SK-N-MC (cell line): Measurements from ENCODE around the gene PRR20G.
"Not testable (repeated sequence)": the region's sequence is repeated elsewhere in the genome, so short reads cannot be mapped to it uniquely, and the experiment has no call there.

Experiments used
- DNase-seq: peaks from one replicate; pipeline ENCODE4 v3.0.0-alpha.2; 2011; ENCODE audit warnings: low read depth, low spot score
- H3K27ac ChIP-seq: fragments of 200-600 bp; sonication (generic); 2 replicates; pipeline ENCODE4 v1.5.1; 2016; ENCODE audit warnings: mixed run types
- H3K36me3 ChIP-seq: fragments of 200-600 bp; sonication (generic); 2 replicates; pipeline ENCODE4 v1.6.1; 2017; ENCODE audit warnings: antibody characterized with exemption, low read length, mixed read lengths; ENCODE audit not compliant: insufficient read depth
- H3K4me3 ChIP-seq: fragments of 200-600 bp; sonication (generic); 2 replicates; pipeline ENCODE4 v1.5.1; 2016
- H3K9ac ChIP-seq: fragments of 200-600 bp; sonication (generic); 2 replicates; pipeline ENCODE4 v1.8.0; 2017; ENCODE audit warnings: mixed run types, mixed read lengths; ENCODE audit not compliant: insufficient read length
- H3K9me3 ChIP-seq: fragments of 200-600 bp; sonication (generic); 2 replicates; pipeline ENCODE4 v1.6.1; 2017; ENCODE audit warnings: low read depth, mild to moderate bottlenecking, antibody characterized with exemption, low read length, moderate library complexity, mixed read lengths
- EZH2 ChIP-seq: fragments of 200-600 bp; sonication (generic); IDR thresholded peaks from one replicate; pipeline ENCODE4 v1.6.1; 2017; ENCODE audit warnings: antibody characterized with exemption
- FOXP2 ChIP-seq: optimal IDR thresholded peaks from 2 replicates; pipeline ENCODE3; 2011; ENCODE audit warnings: mild to moderate bottlenecking, moderate library complexity; ENCODE audit not compliant: insufficient read depth; ENCODE audit errors: extremely low read length, control extremely low read depth
- POLR2AphosphoS5 ChIP-seq: IDR thresholded peaks from 2 replicates; pipeline ENCODE4 v1.6.1; 2012; ENCODE audit warnings: mild to moderate bottlenecking, low read depth, low read length, borderline replicate concordance

Gene PRR20G

DNA sequence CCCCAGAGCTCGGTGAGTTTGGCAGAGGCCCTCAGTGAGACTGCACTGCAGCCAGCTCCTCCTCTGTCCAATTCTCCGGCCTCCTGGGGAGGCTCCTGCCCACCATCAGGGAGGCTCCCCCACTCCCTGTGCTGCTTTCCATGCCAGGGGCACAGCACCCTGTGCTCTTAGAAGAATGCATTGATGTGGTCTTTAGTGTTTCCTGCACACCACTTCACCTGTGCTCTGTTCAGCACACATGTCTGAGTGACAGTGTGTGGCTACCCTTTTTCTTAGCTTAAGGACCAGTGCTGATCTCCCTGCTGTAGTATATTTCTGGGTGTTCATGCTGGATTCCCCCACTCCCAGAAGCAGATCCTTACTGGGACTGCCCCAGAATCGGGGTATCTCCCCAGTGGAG lies 36.2 kb upstream of the PRR20G start:
- TF ChIP-seq POLR2AphosphoS5 (no peak), EZH2 (no peak), FOXP2 (no peak)
- H3K36me3 ChIP-seq: no peaks in the 10 kb centered on the region
- no peaks in the 10 kb centered on the region for H3K9me3 ChIP-seq
- no peak overlapping the region for H3K4me3 ChIP-seq
- DNase-seq: no peak
- H3K9ac ChIP-seq: no peak overlapping the region
- H3K27ac ChIP-seq: no peak overlapping the region

DNA sequence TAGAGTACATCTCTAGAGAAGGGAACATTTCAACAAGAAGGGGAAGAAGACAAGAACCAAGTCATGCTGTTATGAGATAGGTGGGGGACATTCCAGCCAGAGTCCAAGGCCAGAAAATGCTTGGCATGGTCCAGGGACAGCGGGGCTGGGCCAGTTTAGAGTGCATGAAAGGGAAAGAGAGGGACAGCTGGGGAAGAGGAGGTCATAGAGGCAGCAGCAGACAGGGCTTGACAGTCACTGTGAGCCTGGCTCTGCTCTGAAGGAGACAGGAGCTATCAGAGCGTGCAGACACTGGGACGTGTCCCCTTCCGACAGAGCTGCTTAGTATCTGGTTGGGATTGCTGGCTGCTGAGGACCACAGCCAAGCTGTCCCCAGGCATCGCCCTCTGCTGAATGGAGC lies 35.7 kb upstream of the PRR20G start:
- no peaks in the 10 kb centered on the region for H3K9me3 ChIP-seq
- H3K9ac ChIP-seq: no peak overlapping the region
- H3K4me3 ChIP-seq: no peak overlapping the region
- TF ChIP-seq POLR2AphosphoS5 (no peak), EZH2 (no peak), FOXP2 (no peak)
- DNase-seq: no peak
- no peak overlapping the region for H3K27ac ChIP-seq
- no peaks in the 10 kb centered on the region for H3K36me3 ChIP-seq

DNA sequence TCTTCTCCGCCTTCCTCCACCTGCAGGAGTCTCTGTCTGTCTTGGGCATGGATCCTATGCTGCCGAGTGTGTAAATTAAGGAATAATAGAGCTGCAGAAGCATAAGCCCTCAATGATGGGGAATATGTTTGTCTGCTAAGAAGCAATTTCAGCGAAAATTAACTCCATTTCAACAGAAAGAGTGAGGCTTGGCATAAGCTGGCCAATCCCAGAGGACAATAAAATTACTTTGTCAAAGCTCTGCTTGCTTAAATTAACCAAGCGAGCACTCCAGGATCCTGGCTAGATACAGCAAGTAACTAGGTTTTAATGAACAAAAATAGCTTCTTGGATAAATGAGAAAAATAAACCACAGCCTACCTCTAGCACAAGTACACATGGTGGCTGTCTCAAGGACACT lies 33.5 kb upstream of the PRR20G start:
- Histone ChIP-seq H3K27ac (no peak overlapping the region), H3K9me3 (no peaks in the 10 kb centered on the region), H3K36me3 (no peaks in the 10 kb centered on the region), H3K4me3 (no peak overlapping the region), H3K9ac (no peak overlapping the region)
- DNase-seq: no peak
- TF ChIP-seq FOXP2 (no peak), POLR2AphosphoS5 (no peak), EZH2 (no peak)

DNA sequence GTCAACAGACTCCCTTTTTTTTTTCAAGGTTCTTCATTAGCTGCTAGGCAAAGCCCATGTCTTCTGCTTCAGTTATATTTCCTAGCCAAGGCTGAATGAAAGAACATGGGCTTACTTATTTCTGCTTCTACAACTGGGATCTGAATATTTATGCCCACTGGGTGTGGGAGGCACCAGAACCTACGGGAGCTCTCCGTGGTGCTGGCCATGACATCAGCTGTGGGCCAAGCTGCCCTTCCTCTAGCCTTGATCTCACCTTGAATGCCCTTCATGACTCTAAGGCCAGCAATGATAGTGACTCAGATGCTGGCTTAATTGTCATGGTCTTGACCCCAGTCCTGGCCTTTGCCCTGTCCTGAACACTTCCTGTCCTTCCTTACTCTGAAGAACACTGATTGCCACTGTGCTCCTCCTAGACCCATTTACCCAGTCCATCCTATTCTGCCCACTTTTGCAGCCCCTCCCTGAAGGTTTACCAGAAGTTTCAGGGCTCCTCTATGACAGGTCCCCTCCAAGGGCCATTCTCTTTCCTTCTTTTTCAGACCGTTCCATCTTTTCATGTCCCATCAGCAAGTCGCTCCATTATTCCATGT lies 32.8 kb upstream of the PRR20G start:
- Histone ChIP-seq H3K9me3 (no peaks in the 10 kb centered on the region), H3K36me3 (no peaks in the 10 kb centered on the region), H3K4me3 (no peak overlapping the region), H3K27ac (no peak overlapping the region), H3K9ac (no peak overlapping the region)
- no peak for DNase-seq
- no peak for TF ChIP-seq POLR2AphosphoS5
- no peak for TF ChIP-seq EZH2
- TF ChIP-seq FOXP2: no peak

DNA sequence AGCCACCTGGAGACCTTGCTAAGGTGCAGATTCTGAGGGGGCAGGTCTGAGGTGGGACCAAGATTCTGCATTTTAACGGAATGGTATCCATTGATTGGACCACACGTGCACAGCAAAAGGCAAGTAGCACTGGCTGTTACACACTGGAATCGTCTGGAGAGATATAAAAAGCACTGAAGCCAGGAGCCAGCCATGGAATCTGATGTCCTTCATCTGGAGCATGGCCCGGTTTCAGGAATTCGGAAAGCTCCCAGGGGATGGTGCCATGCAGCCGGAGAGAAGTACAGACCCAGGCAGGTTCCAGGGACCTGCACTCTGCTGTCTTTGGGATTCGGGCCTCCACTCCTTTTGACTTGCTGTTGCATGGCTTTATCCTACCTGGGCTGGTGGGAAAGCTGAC lies 28.8 kb upstream of the PRR20G start:
- H3K27ac ChIP-seq: no peak overlapping the region
- no peaks in the 10 kb centered on the region for H3K9me3 ChIP-seq
- no peak for TF ChIP-seq FOXP2
- TF ChIP-seq EZH2: no peak
- TF ChIP-seq POLR2AphosphoS5: no peak
- no peak overlapping the region for H3K4me3 ChIP-seq
- H3K36me3 ChIP-seq: no peaks in the 10 kb centered on the region
- DNase-seq: no peak
- H3K9ac ChIP-seq: no peak overlapping the region

DNA sequence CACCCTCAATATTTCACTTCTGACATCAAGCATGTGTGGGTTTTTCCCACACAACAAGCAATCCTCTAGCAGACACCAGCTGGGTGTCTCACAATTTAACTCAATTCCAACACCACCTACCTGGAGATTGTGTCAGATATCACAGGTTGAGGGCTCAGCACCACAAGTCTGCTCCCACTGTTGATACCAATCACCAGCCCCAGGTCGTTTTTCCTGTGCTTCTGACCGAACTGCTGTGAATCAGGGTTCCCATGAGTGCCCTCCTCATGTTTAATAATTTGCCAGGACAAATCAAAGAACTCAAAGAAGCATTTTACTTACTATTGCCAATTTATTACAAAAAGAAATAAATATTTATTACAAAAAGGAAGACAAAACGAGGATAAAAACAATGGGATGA lies 25.0 kb upstream of the PRR20G start:
- no peaks in the 10 kb centered on the region for H3K36me3 ChIP-seq
- no peak overlapping the region for H3K4me3 ChIP-seq
- no peak overlapping the region for H3K27ac ChIP-seq
- no peak overlapping the region for H3K9ac ChIP-seq
- no peaks in the 10 kb centered on the region for H3K9me3 ChIP-seq
- TF ChIP-seq FOXP2: no peak
- no peak for TF ChIP-seq POLR2AphosphoS5
- no peak for TF ChIP-seq EZH2
- DNase-seq: no peak

DNA sequence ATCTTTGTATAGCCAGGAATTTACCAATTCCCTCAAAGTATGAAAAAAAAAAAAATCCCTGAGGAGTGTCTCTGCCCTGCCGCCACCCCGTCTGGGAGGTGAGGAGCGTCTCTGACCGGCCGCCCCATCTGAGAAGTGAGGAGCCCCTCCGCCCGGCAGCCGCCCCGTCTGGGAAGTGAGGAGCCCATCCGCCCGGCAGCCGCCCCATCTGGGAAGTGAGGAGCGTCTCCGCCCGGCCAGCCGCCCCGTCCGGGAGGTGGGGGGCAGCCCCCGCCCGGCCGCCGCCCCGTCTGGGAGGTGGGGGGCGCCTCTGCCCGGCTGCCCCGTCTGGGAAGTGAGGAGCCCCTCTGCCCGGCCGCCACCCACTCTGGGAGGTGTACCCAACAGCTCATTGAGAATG lies 21.0 kb upstream of the PRR20G start:
- H3K9me3 ChIP-seq, DNase-seq, H3K27ac ChIP-seq, H3K9ac ChIP-seq, H3K36me3 ChIP-seq, H3K4me3 ChIP-seq: not testable (repeated sequence)

DNA sequence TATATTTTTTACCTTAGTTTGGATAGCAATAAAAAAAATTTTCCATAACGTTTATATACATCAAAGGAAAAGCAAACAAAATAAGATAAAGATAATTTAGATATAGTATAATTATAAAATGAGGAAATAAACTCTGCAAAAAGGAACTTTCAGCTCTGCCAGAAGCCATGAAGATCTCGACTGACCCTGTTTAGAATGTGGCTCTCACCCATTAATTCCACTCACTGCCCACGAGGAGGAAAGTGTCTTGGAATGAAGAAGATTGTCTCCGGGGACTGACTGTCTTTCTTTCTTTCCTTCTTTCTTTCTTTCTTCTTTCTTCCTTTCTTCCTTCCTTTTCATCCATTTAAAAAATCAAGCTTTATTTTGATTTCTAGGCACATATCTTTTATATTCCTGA lies 20.1 kb upstream of the PRR20G start:
- Histone ChIP-seq H3K27ac (no peak overlapping the region), H3K9me3 (no peaks in the 10 kb centered on the region), H3K4me3 (no peak overlapping the region), H3K36me3 (no peaks in the 10 kb centered on the region), H3K9ac (no peak overlapping the region)
- DNase-seq: no peak
- TF ChIP-seq FOXP2: no peak
- no peak for TF ChIP-seq EZH2
- no peak for TF ChIP-seq POLR2AphosphoS5

DNA sequence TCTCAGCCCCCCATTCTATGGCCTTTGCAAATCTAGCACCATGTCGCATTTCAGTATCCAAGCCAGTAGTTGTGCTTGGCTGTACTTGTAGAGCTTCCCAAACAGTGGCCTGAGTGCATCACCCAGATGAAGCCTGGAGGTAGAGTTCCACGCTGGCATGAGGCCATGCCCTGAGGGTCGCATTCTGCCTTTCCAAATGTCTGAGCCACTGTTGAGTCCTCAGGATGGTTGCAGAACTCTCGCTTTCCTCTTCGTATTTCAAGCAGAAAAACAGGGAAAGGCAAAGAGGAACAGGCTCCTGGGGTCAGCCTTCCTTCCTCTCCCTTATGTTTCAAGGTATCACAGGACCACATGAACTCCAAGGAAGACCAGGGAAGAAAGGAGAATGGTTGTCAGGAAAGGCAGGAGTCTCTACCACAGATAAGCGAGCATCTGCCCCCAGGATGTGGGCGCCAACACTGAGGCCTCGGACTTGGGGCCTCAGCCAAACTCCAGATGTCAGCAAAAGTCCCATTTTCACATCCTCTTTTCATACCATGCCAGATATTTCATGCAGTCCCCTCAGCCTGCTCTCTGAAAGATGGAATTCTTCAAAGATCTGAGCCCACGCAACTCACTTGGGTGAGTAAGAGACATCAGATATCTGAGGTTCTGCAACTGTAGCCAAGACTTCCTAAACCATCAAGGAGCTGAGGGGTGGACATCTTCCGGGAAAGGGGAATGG lies 19.4 kb upstream of the PRR20G start:
- Histone ChIP-seq H3K9me3 (no peaks in the 10 kb centered on the region), H3K9ac (no peak overlapping the region)

More for the DNA sequence above, 19.4 kb upstream of the PRR20G start:
- TF ChIP-seq FOXP2 (no peak), EZH2 (no peak), POLR2AphosphoS5 (no peak)
- no peaks in the 10 kb centered on the region for H3K36me3 ChIP-seq
- no peak for DNase-seq
- H3K27ac ChIP-seq: no peak overlapping the region
- H3K4me3 ChIP-seq: no peak overlapping the region
